ENCODE results near the gene EEF1G. TPM values are rescaled to one million over a fixed set of nuclear protein-coding genes. Genes with fewer than 3 reads are reported as not detected.

Gene EEF1G
- total RNA-seq, 1 experiment from 2014 or later = 1,815 TPM

GRCh38 chr11:62615521-62615920 lies 41.8 kb upstream of the EEF1G start:
- H3K27ac ChIP-seq (ENCODE audit: low read length) = no peak overlapping the region
- H3K4me2 ChIP-seq (ENCODE audit: low read length) = no peak overlapping the region
- ATAC-seq (no peak), DNase-seq (no peak)
- no peak overlapping the region for H3K9ac ChIP-seq (ENCODE audit: low read length)
- TF ChIP-seq EZH2phosphoT487 (IDR thresholded peaks at IDR 0.05; ENCODE audit: borderline replicate concordance, low read length) (no peak), CTCF (conservative IDR thresholded peaks at IDR 0.05; ENCODE audit: low read depth, low read length) (no peak), EZH2 (IDR thresholded peaks at IDR 0.05; ENCODE audit: low read length, unreplicated experiment) (no peak)
- POLR2A ChIA-PET (ENCODE audit: unreplicated experiment) = no interaction called here
- H3K4me3 ChIP-seq (ENCODE audit: low read length) = no peak overlapping the region
- peaks cover 35% of the 10 kb centered on the region for H3K4me1 ChIP-seq (ENCODE audit: insufficient read depth, low read length)
- BruUV-seq (replicated peaks) = no TSS peak
- H3K36me3 ChIP-seq (ENCODE audit: low read depth, low read length) = no peaks in the 10 kb centered on the region
- H2AFZ ChIP-seq (ENCODE audit: low read length) = no peak overlapping the region
- peaks cover 26% of the 10 kb centered on the region for H3K79me2 ChIP-seq (ENCODE audit: low read length)
- intact Hi-C loops (cut with micrococcal nuclease) = no loop called here
- CTCF ChIA-PET = no interaction called here
- H4K20me1 ChIP-seq (ENCODE audit: low read length) = no peaks in the 10 kb centered on the region
- H3K9me3 ChIP-seq (ENCODE audit: low read length) = no peaks in the 10 kb centered on the region
- no peaks in the 10 kb centered on the region for H3K27me3 ChIP-seq (ENCODE audit: low read length)
- no peaks in the 10 kb centered on the region for H3K9me2 ChIP-seq (replicated peaks; ENCODE audit: low read length)
- H3F3A ChIP-seq (ENCODE audit: low read length, unreplicated experiment) = peaks cover 7% of the 10 kb centered on the region

- Histone ChIP-seq H2AFZ (ENCODE audit: low read length) (no peak overlapping the region), H3K27ac (ENCODE audit: low read length) (peak overlapping the region; percentile 9; the same call in 1 of the 2 replicates)
- BruUV-seq (replicated peaks) = no TSS peak
Observed at GRCh38 chr11:62614275-62614674, 40.6 kb upstream of the EEF1G start.

More at GRCh38 chr11:62614275-62614674, 40.6 kb upstream of the EEF1G start:
- H3K4me3 ChIP-seq (ENCODE audit: low read length) = no peak overlapping the region
- H3K36me3 ChIP-seq (ENCODE audit: low read depth, low read length) = no peaks in the 10 kb centered on the region
- TF ChIP-seq CTCF (conservative IDR thresholded peaks at IDR 0.05; ENCODE audit: low read depth, low read length) = no peak
- peak; percentile 10 for ATAC-seq
- no peaks in the 10 kb centered on the region for H3K27me3 ChIP-seq (ENCODE audit: low read length)
- intact Hi-C loops (cut with micrococcal nuclease) = loop anchor here (5.0 kb wide), 1 partner anchor 33 kb away; the partner anchor contains the start of gene GANAB
- H4K20me1 ChIP-seq (ENCODE audit: low read length) = no peaks in the 10 kb centered on the region
- no peaks in the 10 kb centered on the region for H3K9me2 ChIP-seq (replicated peaks; ENCODE audit: low read length)
- H3K9ac ChIP-seq (ENCODE audit: low read length) = no peak overlapping the region
- H3K9me3 ChIP-seq (ENCODE audit: low read length) = no peaks in the 10 kb centered on the region
- ChIA-PET POLR2A (ENCODE audit: unreplicated experiment) (no interaction called here), CTCF (no interaction called here)
- peak overlapping the region; percentile 14; the same call in 1 of the 2 replicates for H3K4me2 ChIP-seq (ENCODE audit: low read length)
- peaks cover 29% of the 10 kb centered on the region for H3K4me1 ChIP-seq (ENCODE audit: insufficient read depth, low read length)
- peaks cover 14% of the 10 kb centered on the region for H3K79me2 ChIP-seq (ENCODE audit: low read length)
- peak; percentile 72 for DNase-seq
- H3F3A ChIP-seq (ENCODE audit: low read length, unreplicated experiment) = peaks cover 7% of the 10 kb centered on the region
